Measurements from ENCODE around the gene STX2.
"Not testable (repeated sequence)": the region's sequence is repeated elsewhere in the genome, so short reads cannot be mapped to it uniquely, and the experiment has no call there.

STX2 gene

GRCh38 chr12:130838951-130839769, at the start of gene STX2:
Gene STX2, minus strand, starts transcription at chr12:130839250. Its CDS starts 151 bp downstream, at chr12:130839099.
- DNase-seq (ENCODE audit: extremely low read depth in 1 of 2, low read depth in 1 of 2): peak; percentile 66 to 78

- DNase-seq (ENCODE audit: extremely low read depth in 1 of 2, low read depth in 1 of 2): not testable (repeated sequence)
Measured at GRCh38 chr12:130887190-130887589, 48.1 kb upstream of the STX2 start.

- DNase-seq (ENCODE audit: extremely low read depth in 1 of 2, low read depth in 1 of 2): no peak
Measured at GRCh38 chr12:130881548-130881947, 42.5 kb upstream of the STX2 start.

- no peak for DNase-seq (ENCODE audit: extremely low read depth in 1 of 2, low read depth in 1 of 2)
Measured at GRCh38 chr12:130881046-130881445, 42.0 kb upstream of the STX2 start.

GRCh38 chr12:130880411-130880885, 41.4 kb upstream of the STX2 start:
- DNase-seq (ENCODE audit: extremely low read depth in 1 of 2, low read depth in 1 of 2): no peak

- DNase-seq (ENCODE audit: extremely low read depth in 1 of 2, low read depth in 1 of 2): no peak
Measured at GRCh38 chr12:130879781-130880389, 40.8 kb upstream of the STX2 start.

GRCh38 chr12:130879212-130879686, 40.2 kb upstream of the STX2 start:
- no peak for DNase-seq (ENCODE audit: extremely low read depth in 1 of 2, low read depth in 1 of 2)

GRCh38 chr12:130878193-130879185, 39.4 kb upstream of the STX2 start:
- DNase-seq (ENCODE audit: extremely low read depth in 1 of 2, low read depth in 1 of 2): no peak

GRCh38 chr12:130877333-130877732, 38.3 kb upstream of the STX2 start:
- no peak for DNase-seq (ENCODE audit: extremely low read depth in 1 of 2, low read depth in 1 of 2)

GRCh38 chr12:130876758-130877157, 37.7 kb upstream of the STX2 start:
- DNase-seq (ENCODE audit: extremely low read depth in 1 of 2, low read depth in 1 of 2): no peak

- no peak for DNase-seq (ENCODE audit: extremely low read depth in 1 of 2, low read depth in 1 of 2)
Measured at GRCh38 chr12:130876297-130876696, 37.2 kb upstream of the STX2 start.

- DNase-seq (ENCODE audit: extremely low read depth in 1 of 2, low read depth in 1 of 2): not testable (repeated sequence)
Measured at GRCh38 chr12:130875708-130876107, 36.7 kb upstream of the STX2 start.

GRCh38 chr12:130875193-130875592, 36.1 kb upstream of the STX2 start:
- no peak for DNase-seq (ENCODE audit: extremely low read depth in 1 of 2, low read depth in 1 of 2)

- no peak for DNase-seq (ENCODE audit: extremely low read depth in 1 of 2, low read depth in 1 of 2)
Measured at GRCh38 chr12:130874696-130875095, 35.6 kb upstream of the STX2 start.

GRCh38 chr12:130873825-130874224, 34.8 kb upstream of the STX2 start:
- no peak for DNase-seq (ENCODE audit: extremely low read depth in 1 of 2, low read depth in 1 of 2)

GRCh38 chr12:130873106-130873795, 34.2 kb upstream of the STX2 start:
- no peak for DNase-seq (ENCODE audit: extremely low read depth in 1 of 2, low read depth in 1 of 2)

- no peak for DNase-seq (ENCODE audit: extremely low read depth in 1 of 2, low read depth in 1 of 2)
Measured at GRCh38 chr12:130872179-130873096, 33.4 kb upstream of the STX2 start.

GRCh38 chr12:130871286-130872178, 32.5 kb upstream of the STX2 start, which contains the start of gene RAN:
Gene RAN, plus strand, starts transcription at chr12:130872066. Its CDS starts 528 bp downstream, at chr12:130872594.
- peak; percentile 84 to 91 for DNase-seq (ENCODE audit: extremely low read depth in 1 of 2, low read depth in 1 of 2)

All from stimulated activated CD8-positive, alpha-beta memory T cell treated with anti-CD3 and anti-CD28 coated beads, Interleukin-7, amount 100 ng/mL, for 48 hours (primary cell).